GM12875 (cell line): ENCODE data around the gene SYF2.

Experiments
- H3K4me3 ChIP-seq: one replicate; pipeline ENCODE4 v1.5.1; 2011; ENCODE audit warnings: low read depth, low read length, control low read depth
- CTCF ChIP-seq: IDR thresholded peaks from 2 replicates; pipeline ENCODE4 v1.5.1; 2011; ENCODE audit warnings: low read depth, mild to moderate bottlenecking, control low read depth, inconsistent platforms, low read length, moderate library complexity, borderline replicate concordance; ENCODE audit not compliant: insufficient read depth

Gene SYF2

DNA sequence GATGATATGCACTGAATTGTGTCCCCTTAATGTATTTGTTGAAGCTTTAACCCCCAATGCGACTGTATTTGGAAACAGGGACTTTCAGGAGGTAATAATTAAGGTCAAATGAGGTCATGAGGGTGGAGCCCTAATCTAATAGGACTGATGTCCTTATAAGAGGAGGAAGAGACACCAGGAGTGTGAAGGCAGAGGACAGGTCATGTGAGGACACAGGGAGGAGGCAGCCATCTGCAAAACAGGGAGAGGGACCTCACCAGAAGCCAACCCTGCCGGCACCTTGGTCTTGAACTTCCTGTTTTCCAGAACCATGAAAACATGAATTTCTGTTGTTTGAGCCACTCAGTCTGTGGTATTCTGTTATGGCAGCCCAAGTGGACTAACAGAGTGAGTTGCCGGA lies 15.3 kb downstream of the SYF2 start:
- no peak for TF ChIP-seq CTCF
- no peak overlapping the region for H3K4me3 ChIP-seq

- no peak overlapping the region for H3K4me3 ChIP-seq
- TF ChIP-seq CTCF = no peak
Measured at GRCh38 chr1:25216123-25216522, 16.2 kb downstream of the SYF2 start.

DNA sequence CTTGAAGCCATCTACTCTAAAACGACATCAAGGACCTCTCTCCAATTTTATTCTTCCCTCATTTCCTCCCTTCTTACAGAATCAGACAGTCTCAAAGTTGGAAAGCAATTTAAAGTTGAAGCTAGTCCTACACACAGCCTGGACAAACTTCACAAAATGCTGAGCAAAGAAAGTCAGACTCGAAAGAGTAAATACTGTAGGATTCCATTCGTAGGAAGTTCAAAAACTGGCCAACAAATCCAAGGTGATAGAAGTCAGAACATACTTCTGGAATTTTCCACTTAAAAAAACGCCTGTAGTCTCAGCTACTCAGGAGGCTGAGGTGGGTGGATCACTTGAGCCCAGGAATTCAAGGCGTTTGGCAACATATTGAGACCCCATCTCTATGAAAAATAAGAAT lies 19.6 kb downstream of the SYF2 start:
- H3K4me3 ChIP-seq = no peak overlapping the region
- TF ChIP-seq CTCF = no peak

GRCh38 chr1:25210728-25211127 lies 21.6 kb downstream of the SYF2 start:
- no peak overlapping the region for H3K4me3 ChIP-seq
- no peak for TF ChIP-seq CTCF

DNA sequence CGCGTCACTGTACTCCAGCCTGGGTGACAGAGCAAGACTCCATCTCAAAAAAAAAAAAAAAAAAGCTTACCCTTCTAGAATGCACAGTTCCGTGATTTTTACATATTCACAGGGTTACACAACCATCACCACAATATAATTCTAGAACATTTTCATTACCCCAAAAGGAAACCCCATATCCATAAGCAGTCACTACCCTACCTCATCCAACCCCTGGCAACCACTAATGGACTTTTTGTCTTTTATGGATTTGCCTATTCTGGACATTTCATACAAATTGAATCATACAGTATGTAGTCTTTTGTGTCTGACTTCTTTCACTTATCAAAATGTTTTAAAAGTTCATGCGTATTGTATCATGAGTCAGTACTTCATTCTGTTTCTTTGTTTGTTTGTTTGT lies 22.8 kb downstream of the SYF2 start:
- no peak for TF ChIP-seq CTCF

DNA sequence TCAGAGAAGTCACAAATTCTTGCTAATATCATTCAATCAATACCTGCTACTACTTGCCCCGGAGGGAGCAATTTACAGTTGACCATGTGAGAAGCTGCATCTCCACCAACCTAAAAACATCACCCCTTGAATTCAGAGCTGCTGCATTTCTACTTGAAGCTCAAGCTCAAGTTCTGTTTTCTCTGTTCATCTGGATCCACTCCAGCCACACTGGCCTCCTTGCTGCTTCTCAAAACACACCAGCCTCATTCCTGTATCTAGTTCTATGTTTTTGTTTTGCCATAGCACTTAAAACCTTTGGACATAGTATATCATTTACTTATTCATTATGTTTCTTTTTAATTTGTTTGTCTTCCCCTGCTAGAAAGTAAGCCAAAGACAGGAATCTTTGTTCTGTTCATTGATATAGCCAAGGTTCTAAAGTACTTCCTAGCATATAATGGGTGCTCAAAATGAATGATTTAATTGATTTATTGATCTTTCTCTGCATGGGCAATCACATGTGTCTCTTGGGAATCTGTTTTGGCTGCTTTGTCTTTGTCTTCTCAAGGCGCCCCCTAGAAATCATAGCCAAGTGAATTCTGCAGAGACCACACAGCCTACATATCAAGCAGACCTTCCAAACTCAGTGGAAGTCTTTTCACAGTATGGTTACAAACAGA lies 23.6 kb downstream of the SYF2 start:
- no peak for TF ChIP-seq CTCF
- H3K4me3 ChIP-seq = no peak overlapping the region

More for the DNA sequence above, 22.8 kb downstream of the SYF2 start:
- H3K4me3 ChIP-seq = no peak overlapping the region

GRCh38 chr1:25208092-25208491 lies 24.2 kb downstream of the SYF2 start:
- H3K4me3 ChIP-seq = no peak overlapping the region
- TF ChIP-seq CTCF = no peak
